ENCODE data around the gene GSTT4. TPM values are rescaled to one million over a fixed set of nuclear protein-coding genes. Genes with fewer than 3 reads are reported as not detected.
"Not testable (repeated sequence)": the region's sequence is repeated elsewhere in the genome, so short reads cannot be mapped to it uniquely, and the experiment has no call there.

Gene GSTT4
- total and polyA plus RNA-seq, 9 donors: 0.12 TPM; not detected in 8

DNA sequence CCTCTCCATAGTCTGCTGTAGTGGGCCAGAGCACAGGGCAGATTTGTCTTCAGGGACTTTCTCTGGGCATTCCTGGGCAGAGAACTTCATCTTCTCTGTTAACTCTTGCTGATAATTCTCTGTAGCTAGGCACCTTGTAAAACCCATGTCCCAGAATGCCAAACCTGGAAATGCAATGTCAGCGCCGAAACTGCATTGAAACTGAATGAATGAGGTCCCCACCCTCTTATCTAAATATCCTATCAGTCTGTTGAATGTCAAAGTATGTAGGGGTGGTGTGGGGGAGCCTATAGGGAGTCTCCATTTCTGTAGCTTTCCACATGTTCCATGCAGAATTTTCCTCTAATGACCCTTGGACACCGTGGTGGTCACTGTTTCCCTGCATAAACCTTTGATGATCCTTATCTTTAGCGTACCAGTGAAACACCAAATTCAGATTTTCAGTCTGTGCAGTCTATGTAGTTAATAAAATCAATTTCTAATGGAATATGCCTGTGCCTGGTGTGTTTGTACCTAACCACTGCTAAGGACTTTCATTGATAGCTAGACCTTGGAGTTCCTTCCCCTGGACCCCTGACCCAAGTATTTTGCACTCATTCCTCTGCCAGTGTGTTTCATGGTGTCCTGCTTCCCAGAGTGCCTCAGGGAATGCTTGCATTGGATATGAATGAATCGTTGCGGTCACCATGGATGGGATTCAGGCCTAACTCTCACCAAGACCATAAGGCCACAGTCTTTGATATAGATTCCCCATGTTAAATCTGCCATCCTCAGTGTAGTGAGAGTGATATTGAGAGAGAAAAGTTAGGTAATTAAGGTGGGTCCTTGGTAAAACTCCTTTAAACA is 3.4 kb upstream of the GSTT4 start:
- no peaks in the 10 kb centered on the region for H3K27me3 ChIP-seq (ENCODE audit: control insufficient read depth, insufficient read depth, low read length)
- no peak overlapping the region for H3K27ac ChIP-seq (ENCODE audit: low read length)
- H3K9me3 ChIP-seq (replicated peaks; ENCODE audit: control insufficient read depth, low read depth, low read length): no peaks in the 10 kb centered on the region
- no peaks in the 10 kb centered on the region for H3K36me3 ChIP-seq (ENCODE audit: control insufficient read depth, insufficient read depth, low read length)
- no CpG with 5 or more reads among the region's 6 CpGs for WGBS (ENCODE audit: insufficient coverage)
- H3K4me1 ChIP-seq (ENCODE audit: control insufficient read depth, insufficient read depth, low read length): peaks cover 12% of the 10 kb centered on the region
- no peak for DNase-seq
- no peak overlapping the region for H3K4me3 ChIP-seq (ENCODE audit: low read length)

DNA sequence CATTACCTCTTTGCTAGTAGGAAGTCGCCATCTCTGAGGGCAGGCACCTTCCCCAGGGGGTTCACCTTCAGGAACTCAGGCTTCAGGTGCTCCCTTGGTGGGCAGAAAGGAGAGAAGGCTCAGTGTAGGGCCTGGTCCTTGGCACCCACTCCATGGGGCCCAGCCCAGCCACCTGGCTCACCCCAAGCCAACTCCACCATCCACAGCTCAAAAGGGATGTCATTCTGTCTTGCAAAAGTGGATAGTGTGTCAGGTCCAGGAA is 2.7 kb upstream of the GSTT4 start:
- no peak overlapping the region for H3K27ac ChIP-seq (ENCODE audit: low read length)
- no peaks in the 10 kb centered on the region for H3K27me3 ChIP-seq (ENCODE audit: control insufficient read depth, insufficient read depth, low read length)
- 64% methylated on average over 1 of the region's 1 CpG for WGBS (ENCODE audit: insufficient coverage)
- peaks cover 12% of the 10 kb centered on the region for H3K4me1 ChIP-seq (ENCODE audit: control insufficient read depth, insufficient read depth, low read length)
- H3K4me3 ChIP-seq (ENCODE audit: low read length): no peak overlapping the region
- no peak for DNase-seq
- no peaks in the 10 kb centered on the region for H3K36me3 ChIP-seq (ENCODE audit: control insufficient read depth, insufficient read depth, low read length)
- H3K9me3 ChIP-seq (replicated peaks; ENCODE audit: control insufficient read depth, low read depth, low read length): no peaks in the 10 kb centered on the region

DNA sequence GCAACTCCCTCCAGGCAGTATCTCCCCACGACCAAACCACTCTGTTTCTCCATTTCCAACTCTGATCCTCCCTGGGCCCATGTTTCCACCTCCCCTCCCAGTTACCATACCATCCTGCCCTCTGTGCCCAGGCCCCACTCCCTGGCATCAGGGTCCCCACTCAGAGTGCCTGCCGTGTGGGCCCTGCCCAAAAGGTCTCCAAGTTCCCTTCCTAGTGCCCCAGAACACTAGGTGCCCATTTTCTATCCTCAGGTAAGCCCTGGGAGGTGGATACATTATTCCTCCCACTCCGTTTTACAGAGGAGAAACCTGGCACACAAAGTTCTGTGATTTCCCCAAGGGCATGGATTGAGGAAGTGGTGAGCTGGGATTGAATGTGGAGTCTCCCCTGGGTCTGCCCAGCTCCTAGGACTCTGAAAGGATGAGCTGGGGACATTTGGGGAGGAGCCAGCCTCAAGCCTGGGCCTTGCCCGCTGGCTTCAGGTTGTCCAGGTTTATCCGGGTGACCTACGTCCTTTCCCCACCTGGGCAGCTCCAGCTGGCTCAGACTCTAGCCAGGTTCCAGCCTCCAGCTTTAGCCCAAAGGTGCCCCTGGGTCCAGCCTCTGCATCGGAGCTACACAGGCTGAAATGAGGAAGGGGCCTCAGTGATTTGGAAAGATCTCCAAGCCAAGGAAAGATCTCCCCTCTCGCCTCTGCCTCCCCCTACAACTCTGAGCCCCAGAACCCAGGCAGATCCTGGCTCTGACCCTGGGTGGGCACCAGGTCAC is 2.2 kb upstream of the GSTT4 start:
- no peak for DNase-seq
- Histone ChIP-seq H3K4me3 (ENCODE audit: low read length) (no peak overlapping the region), H3K4me1 (ENCODE audit: control insufficient read depth, insufficient read depth, low read length) (peaks cover 10% of the 10 kb centered on the region), H3K27ac (ENCODE audit: low read length) (no peak overlapping the region), H3K36me3 (ENCODE audit: control insufficient read depth, insufficient read depth, low read length) (no peaks in the 10 kb centered on the region), H3K9me3 (replicated peaks; ENCODE audit: control insufficient read depth, low read depth, low read length) (no peaks in the 10 kb centered on the region), H3K27me3 (ENCODE audit: control insufficient read depth, insufficient read depth, low read length) (no peaks in the 10 kb centered on the region)
- WGBS (ENCODE audit: insufficient coverage): 85% methylated on average over 7 of the region's 8 CpGs

DNA sequence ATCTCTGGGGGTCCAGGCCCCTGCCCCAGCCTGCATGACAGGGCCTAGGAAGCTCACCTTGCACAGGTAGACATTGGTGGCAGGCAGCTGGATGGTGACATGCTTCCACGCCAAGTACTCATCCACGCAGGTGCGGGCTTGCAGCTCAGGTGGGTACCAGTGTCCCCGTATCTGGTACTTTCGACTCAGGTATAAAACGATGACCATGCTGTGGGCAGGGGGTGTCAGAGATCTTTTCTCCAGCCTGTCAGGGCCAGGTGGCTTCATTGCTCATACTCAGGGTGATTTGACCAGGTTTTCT is 1.6 kb upstream of the GSTT4 start:
- 86% methylated on average over 6 of the region's 6 CpGs for WGBS (ENCODE audit: insufficient coverage)
- Histone ChIP-seq H3K36me3 (ENCODE audit: control insufficient read depth, insufficient read depth, low read length) (no peaks in the 10 kb centered on the region), H3K27ac (ENCODE audit: low read length) (no peak overlapping the region), H3K4me3 (ENCODE audit: low read length) (no peak overlapping the region), H3K9me3 (replicated peaks; ENCODE audit: control insufficient read depth, low read depth, low read length) (no peaks in the 10 kb centered on the region), H3K27me3 (ENCODE audit: control insufficient read depth, insufficient read depth, low read length) (no peaks in the 10 kb centered on the region), H3K4me1 (ENCODE audit: control insufficient read depth, insufficient read depth, low read length) (peaks cover 7% of the 10 kb centered on the region)
- no peak for DNase-seq

DNA sequence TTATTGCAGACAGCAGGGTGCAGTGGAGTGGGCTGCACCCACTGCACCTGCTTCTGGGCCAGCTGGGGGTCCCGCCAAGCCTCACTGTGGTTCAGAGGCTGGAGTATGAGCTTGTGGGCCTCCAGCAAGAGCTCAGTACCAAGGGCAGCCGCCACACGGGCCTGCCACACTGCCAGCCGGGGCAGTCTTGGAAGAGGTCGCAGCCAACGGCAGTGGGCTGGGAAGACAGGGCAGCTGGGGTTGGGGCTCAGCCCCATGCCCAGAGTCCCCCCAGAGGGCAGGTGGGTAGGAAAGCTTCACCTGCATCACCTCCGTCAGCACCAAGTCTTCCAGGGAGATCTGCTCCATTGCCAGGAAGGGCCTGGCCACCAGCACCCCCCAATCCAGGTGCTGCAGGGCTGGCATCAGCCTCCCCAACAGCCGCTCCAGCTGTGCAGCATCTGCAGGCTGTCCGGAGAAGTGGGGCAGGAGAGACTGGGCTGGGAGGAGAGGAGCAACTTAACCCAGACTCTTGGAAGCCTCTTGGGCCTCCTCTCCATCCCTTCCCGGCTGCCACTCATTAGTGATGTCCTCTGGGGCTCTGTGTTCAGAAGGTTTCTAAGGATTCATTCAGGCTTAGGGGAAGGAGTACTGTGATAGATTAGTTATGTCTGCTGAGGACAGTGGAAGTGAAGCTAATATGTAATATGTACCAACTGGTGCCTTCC is 1.1 kb upstream of the GSTT4 start:
- no peak overlapping the region for H3K4me3 ChIP-seq (ENCODE audit: low read length)
- H3K36me3 ChIP-seq (ENCODE audit: control insufficient read depth, insufficient read depth, low read length): no peaks in the 10 kb centered on the region
- WGBS (ENCODE audit: insufficient coverage): 67% methylated on average over 10 of the region's 10 CpGs
- DNase-seq: no peak
- H3K4me1 ChIP-seq (ENCODE audit: control insufficient read depth, insufficient read depth, low read length): peaks cover 2% of the 10 kb centered on the region
- no peaks in the 10 kb centered on the region for H3K9me3 ChIP-seq (replicated peaks; ENCODE audit: control insufficient read depth, low read depth, low read length)
- H3K27ac ChIP-seq (ENCODE audit: low read length): no peak overlapping the region
- H3K27me3 ChIP-seq (ENCODE audit: control insufficient read depth, insufficient read depth, low read length): no peaks in the 10 kb centered on the region

DNA sequence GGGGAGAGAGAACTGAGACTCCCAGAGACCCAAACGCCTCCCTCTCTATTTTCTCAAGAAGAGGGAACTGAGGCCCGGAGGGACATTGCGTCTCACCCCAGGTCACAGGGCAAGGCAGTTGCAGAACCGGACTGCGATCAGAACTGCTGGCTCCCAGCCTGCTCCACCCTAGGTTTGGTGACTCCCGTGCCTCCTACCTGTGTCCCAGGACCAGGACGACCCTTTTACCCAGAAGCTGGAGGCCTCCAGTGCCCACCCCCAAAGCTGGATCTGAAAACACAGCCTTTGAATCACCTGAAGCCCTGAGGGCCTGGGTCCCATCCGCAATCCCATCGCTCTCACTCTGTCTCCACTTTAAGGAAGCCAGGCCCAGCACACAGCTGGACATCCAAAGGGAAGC is 1.4 kb downstream of the GSTT4 start:
- Histone ChIP-seq H3K4me1 (ENCODE audit: control insufficient read depth, insufficient read depth, low read length) (no peaks in the 10 kb centered on the region), H3K9me3 (replicated peaks; ENCODE audit: control insufficient read depth, low read depth, low read length) (no peaks in the 10 kb centered on the region), H3K27me3 (ENCODE audit: control insufficient read depth, insufficient read depth, low read length) (no peaks in the 10 kb centered on the region), H3K4me3 (ENCODE audit: low read length) (no peak overlapping the region), H3K36me3 (ENCODE audit: control insufficient read depth, insufficient read depth, low read length) (no peaks in the 10 kb centered on the region), H3K27ac (ENCODE audit: low read length) (no peak overlapping the region)
- DNase-seq: no peak
- 70% methylated on average over 8 of the region's 9 CpGs for WGBS (ENCODE audit: insufficient coverage)

DNA sequence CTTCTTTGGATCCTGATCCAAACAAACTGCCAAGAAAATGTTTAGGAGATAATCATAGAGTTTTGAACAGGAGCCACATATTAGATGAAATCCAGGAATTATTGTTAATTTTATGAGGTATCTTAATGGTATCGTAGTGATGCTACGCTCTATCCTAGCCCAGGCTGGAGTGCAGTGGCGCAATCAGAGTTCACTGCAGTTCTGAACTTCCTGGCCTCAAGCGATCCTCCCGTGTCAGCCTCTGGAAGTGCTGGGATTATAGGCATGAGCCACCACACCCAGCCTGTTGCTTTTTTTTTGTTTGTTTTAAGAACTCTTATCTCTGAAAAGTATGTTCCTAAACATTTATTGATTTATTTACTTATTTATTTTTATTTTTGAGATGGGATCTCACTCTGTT is 2.4 kb downstream of the GSTT4 start:
- no peaks in the 10 kb centered on the region for H3K36me3 ChIP-seq (ENCODE audit: control insufficient read depth, insufficient read depth, low read length)
- 90% methylated on average over 5 of the region's 5 CpGs for WGBS (ENCODE audit: insufficient coverage)
- H3K4me1 ChIP-seq (ENCODE audit: control insufficient read depth, insufficient read depth, low read length): no peaks in the 10 kb centered on the region
- no peak overlapping the region for H3K4me3 ChIP-seq (ENCODE audit: low read length)
- H3K27ac ChIP-seq (ENCODE audit: low read length): no peak overlapping the region
- no peaks in the 10 kb centered on the region for H3K27me3 ChIP-seq (ENCODE audit: control insufficient read depth, insufficient read depth, low read length)
- no peak for DNase-seq
- H3K9me3 ChIP-seq (replicated peaks; ENCODE audit: control insufficient read depth, low read depth, low read length): no peaks in the 10 kb centered on the region

DNA sequence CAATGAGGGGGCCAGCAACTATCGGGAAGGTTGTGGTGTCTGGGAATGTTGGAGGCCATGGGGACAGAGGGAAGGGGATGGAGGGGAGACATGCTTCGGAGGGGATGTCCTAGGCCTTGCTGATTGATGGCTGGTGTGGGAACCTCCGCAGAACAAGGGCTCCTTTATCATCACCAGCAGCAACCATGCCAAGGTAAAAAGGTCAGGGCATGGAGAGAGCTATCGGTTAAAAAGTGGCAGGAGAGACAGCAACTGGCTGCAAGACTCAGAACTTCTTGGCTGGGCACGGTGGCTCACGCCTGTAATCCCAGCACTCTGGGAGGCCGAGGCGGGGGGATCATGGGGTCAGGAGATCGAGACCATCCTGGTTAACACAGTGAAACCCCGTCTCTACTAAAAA is 3.0 kb downstream of the GSTT4 start:
- 82% methylated on average over 4 of the region's 10 CpGs for WGBS (ENCODE audit: insufficient coverage)

DNA sequence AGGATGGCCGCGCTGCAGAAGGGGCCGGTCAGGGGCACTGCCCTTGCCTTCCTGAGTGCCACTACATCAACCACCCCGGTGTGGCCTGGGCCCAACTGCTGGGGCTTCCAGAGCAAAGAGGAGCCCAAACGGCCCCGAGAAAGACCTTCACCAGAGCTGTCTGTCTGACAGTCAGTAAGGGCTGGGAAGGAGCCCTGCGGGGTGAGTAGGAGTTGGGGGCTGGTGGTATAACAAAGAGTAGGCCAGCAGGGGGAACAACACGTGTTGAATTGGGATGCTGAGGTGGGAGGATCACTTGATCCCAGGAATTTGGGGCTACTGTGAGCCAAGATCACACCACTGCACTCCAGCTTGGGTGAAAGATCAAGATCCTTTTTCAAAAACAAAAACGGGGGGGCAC is 3.9 kb downstream of the GSTT4 start:
- WGBS (ENCODE audit: insufficient coverage): 85% methylated on average over 9 of the region's 9 CpGs
- H3K9me3 ChIP-seq (replicated peaks; ENCODE audit: control insufficient read depth, low read depth, low read length): no peaks in the 10 kb centered on the region

More for the DNA sequence above, 3.0 kb downstream of the GSTT4 start:
- H3K4me1 ChIP-seq (ENCODE audit: control insufficient read depth, insufficient read depth, low read length): no peaks in the 10 kb centered on the region
- no peak for DNase-seq
- no peaks in the 10 kb centered on the region for H3K9me3 ChIP-seq (replicated peaks; ENCODE audit: control insufficient read depth, low read depth, low read length)
- H3K27ac ChIP-seq (ENCODE audit: low read length): no peak overlapping the region
- no peaks in the 10 kb centered on the region for H3K36me3 ChIP-seq (ENCODE audit: control insufficient read depth, insufficient read depth, low read length)
- H3K27me3 ChIP-seq (ENCODE audit: control insufficient read depth, insufficient read depth, low read length): no peaks in the 10 kb centered on the region
- H3K4me3 ChIP-seq (ENCODE audit: low read length): no peak overlapping the region

DNA sequence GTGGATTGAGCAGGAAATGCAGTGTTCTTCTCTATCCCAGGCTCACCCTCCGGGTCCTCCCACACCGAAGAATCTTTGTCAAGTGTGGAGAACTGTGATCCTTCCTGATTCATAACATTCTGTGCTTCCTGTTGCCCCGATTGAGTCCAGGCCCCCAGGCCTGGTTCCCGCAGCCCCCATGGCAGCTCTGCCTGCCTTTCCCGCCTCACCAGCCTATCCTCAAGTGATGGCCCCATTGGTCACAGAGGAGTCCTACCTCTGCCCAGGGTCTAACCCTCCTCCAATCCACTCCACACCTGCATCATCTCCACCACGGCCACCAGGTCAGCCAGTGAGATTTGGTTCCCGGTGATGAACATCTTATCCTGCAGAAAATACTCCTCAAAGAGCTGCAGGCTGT is 5.5 kb downstream of the GSTT4 start:
- H3K4me1 ChIP-seq (ENCODE audit: control insufficient read depth, insufficient read depth, low read length): not testable (repeated sequence)
- WGBS (ENCODE audit: insufficient coverage): 80% methylated on average over 7 of the region's 7 CpGs

More for the DNA sequence above, 3.9 kb downstream of the GSTT4 start:
- DNase-seq: no peak
- no peak overlapping the region for H3K4me3 ChIP-seq (ENCODE audit: low read length)
- H3K4me1 ChIP-seq (ENCODE audit: control insufficient read depth, insufficient read depth, low read length): no peaks in the 10 kb centered on the region
- no peak overlapping the region for H3K27ac ChIP-seq (ENCODE audit: low read length)
- H3K27me3 ChIP-seq (ENCODE audit: control insufficient read depth, insufficient read depth, low read length): no peaks in the 10 kb centered on the region
- H3K36me3 ChIP-seq (ENCODE audit: control insufficient read depth, insufficient read depth, low read length): no peaks in the 10 kb centered on the region

More for the DNA sequence above, 5.5 kb downstream of the GSTT4 start:
- H3K36me3 ChIP-seq (ENCODE audit: control insufficient read depth, insufficient read depth, low read length); H3K4me3 ChIP-seq (ENCODE audit: low read length); H3K9me3 ChIP-seq (replicated peaks; ENCODE audit: control insufficient read depth, low read depth, low read length); H3K27ac ChIP-seq (ENCODE audit: low read length); H3K27me3 ChIP-seq (ENCODE audit: control insufficient read depth, insufficient read depth, low read length); DNase-seq: not testable (repeated sequence)

Measured in muscle of leg (tissue), 11 donors.